ENCODE data around the gene FOXP1. TPM values are rescaled to one million over a fixed set of nuclear protein-coding genes. Genes with fewer than 3 reads are reported as not detected.

The FOXP1 gene
- total RNA-seq, 1 experiment from 2014 or later: 75.3 TPM

DNA sequence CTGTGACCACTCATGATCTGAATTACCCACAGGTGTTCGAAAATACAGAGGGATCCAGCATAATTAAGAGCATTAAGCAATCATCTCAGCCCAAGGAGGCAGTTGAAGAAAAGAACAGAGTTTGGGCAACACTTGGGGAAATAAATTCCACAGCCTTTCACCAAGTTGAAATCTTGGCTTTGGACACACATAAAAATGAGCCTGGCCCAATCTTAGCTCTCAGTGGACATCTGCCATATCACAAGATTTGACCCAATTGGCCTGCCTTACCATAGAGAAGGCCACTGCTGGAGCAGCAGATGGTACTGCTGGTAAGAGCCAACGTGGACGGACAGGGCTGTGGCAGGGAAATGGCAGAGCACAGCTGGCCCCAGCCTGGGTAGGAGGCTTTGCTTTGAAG lies 13.0 kb downstream of the FOXP1 start:
- Histone ChIP-seq H3K4me1 (ENCODE audit: insufficient read depth, low read length) (peaks cover 5% of the 10 kb centered on the region; the same call in 1 of the 2 replicates), H3T11ph (ENCODE audit: low read length) (no peak overlapping the region), H3K56ac (ENCODE audit: insufficient read length, low read depth, low read length) (no peak overlapping the region), H4K20me1 (ENCODE audit: control insufficient read depth, insufficient read depth, insufficient read length) (no peaks in the 10 kb centered on the region), H3K79me2 (ENCODE audit: insufficient read depth, low read length) (peaks cover 2% of the 10 kb centered on the region; the same call in 1 of the 2 replicates), H3K23ac (ENCODE audit: insufficient read length, low read depth, low read length) (no peak overlapping the region), H3K4ac (ENCODE audit: low read depth, low read length) (no peak overlapping the region), H3K23me2 (ENCODE audit: insufficient read length, low read depth, low read length, poor library complexity, severe bottlenecking) (no peaks in the 10 kb centered on the region), H3K79me1 (ENCODE audit: insufficient read depth, low read depth, low read length, poor library complexity, severe bottlenecking) (no peaks in the 10 kb centered on the region), H3K4me2 (ENCODE audit: insufficient read depth, insufficient read length, low read length) (no peak overlapping the region), H3K14ac (ENCODE audit: insufficient read depth, low read length) (no peak overlapping the region; the same call in 1 of the 2 replicates), H3K9ac (ENCODE audit: extremely low read depth, insufficient read length, low read length) (no peak overlapping the region), H2BK5ac (ENCODE audit: insufficient read length, low read length) (no peak overlapping the region), H2AFZ (ENCODE audit: low read length) (no peak overlapping the region), H2BK15ac (ENCODE audit: low read depth, low read length) (no peak overlapping the region), H2AK5ac (ENCODE audit: insufficient read length, low read length) (no peak overlapping the region), H3K27me3 (ENCODE audit: insufficient read depth, low read length) (no peaks in the 10 kb centered on the region), H2BK120ac (ENCODE audit: low read depth, low read length, poor library complexity, severe bottlenecking) (no peak overlapping the region), H4K8ac (replicated peaks; ENCODE audit: insufficient read length, low read depth, low read length) (no peak overlapping the region), H4K5ac (ENCODE audit: insufficient read length, low read depth, low read length) (no peak overlapping the region), H2BK20ac (ENCODE audit: low read depth, low read length, poor library complexity, severe bottlenecking) (no peak overlapping the region), H4K91ac (ENCODE audit: insufficient read length, low read depth, low read length) (no peak overlapping the region), H2BK12ac (ENCODE audit: insufficient read length, low read depth, low read length) (no peak overlapping the region), H3K27ac (ENCODE audit: insufficient read length, low read depth, low read length) (no peak overlapping the region), H3K9me3 (ENCODE audit: control insufficient read depth, low read depth, low read length) (no peaks in the 10 kb centered on the region), H3K18ac (ENCODE audit: insufficient read length, low read depth, low read length) (no peak overlapping the region)
- Mint-ChIP-seq H3K4me3 (no peak overlapping the region), H3K4me1 (peaks cover 14 to 27% of the 10 kb centered on the region in 2 experiments), H3K9me3 (no peaks in the 10 kb centered on the region), H3K27ac (no peak overlapping the region), H3K36me3 (ENCODE audit: insufficient read depth in 1 of 3, low read depth in 3 of 3) (no peaks in the 10 kb centered on the region; a peak in 1 of 7 replicates), H3K27me3 (ENCODE audit: low read depth) (no peaks in the 10 kb centered on the region)
- WGBS (ENCODE audit: extremely low coverage, insufficient read length, low lambda C conversion rate): no CpG with 5 or more reads among the region's 3 CpGs
- TF ChIP-seq, protein P1, sequence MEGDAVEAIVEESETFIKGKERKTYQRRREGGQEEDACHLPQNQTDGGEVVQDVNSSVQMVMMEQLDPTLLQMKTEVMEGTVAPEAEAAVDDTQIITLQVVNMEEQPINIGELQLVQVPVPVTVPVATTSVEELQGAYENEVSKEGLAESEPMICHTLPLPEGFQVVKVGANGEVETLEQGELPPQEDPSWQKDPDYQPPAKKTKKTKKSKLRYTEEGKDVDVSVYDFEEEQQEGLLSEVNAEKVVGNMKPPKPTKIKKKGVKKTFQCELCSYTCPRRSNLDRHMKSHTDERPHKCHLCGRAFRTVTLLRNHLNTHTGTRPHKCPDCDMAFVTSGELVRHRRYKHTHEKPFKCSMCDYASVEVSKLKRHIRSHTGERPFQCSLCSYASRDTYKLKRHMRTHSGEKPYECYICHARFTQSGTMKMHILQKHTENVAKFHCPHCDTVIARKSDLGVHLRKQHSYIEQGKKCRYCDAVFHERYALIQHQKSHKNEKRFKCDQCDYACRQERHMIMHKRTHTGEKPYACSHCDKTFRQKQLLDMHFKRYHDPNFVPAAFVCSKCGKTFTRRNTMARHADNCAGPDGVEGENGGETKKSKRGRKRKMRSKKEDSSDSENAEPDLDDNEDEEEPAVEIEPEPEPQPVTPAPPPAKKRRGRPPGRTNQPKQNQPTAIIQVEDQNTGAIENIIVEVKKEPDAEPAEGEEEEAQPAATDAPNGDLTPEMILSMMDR (conservative IDR thresholded peaks at IDR 0.05): no peak
- DNase-seq: no peak

Data from H9 (cell line).